GM19043 (cell line): Measurements from ENCODE around the gene B4GALNT1.
"Not testable (repeated sequence)": the region's sequence is repeated elsewhere in the genome, so short reads cannot be mapped to it uniquely, and the experiment has no call there.

Source experiments
- ATAC-seq: cut with Tn5 transposase; IDR thresholded peaks from one replicate; pipeline ENCODE4 v1.9.1; 2021; ENCODE audit warnings: low read depth; ENCODE audit not compliant: unreplicated experiment

The B4GALNT1 gene

DNA sequence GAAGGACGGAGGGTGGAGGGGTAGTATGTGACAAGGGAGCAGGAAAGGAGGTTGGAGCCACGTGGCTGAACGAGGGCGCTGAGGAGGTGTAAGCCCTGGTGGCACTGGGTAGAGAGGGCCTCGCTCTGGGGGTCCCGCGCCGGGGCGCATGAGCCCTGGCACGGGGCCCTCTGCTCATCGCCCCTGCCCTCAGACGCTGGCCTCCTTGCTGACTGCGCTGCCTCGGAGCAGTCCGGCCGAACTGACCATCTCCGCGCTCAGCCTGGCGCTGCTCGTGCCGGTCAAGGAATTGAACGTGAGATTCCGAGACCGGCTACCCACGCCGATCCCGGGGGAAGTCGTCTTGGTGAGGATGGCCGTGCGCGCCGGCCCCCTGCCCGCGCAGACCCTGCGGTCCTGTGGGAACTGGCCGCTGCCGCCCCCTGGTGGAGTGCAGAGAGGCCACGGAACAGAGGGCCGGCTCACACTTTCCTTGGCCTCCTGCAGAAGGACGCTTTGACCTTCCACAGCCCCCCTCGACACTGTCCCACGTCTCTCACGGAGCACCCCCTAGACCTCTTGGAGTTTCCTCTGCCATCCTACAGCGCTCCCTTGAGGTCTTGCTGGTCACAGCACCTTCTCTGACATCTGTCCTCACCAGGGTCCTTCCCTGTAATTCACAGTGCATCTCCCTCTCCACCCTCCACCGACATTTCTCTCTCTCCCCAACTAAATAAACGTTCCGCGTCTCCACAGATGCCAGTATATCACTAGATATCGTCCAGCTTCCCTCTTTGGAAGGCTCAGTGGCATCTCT is 11.3 kb downstream of the B4GALNT1 start:
- peak; percentile 62 for ATAC-seq

DNA sequence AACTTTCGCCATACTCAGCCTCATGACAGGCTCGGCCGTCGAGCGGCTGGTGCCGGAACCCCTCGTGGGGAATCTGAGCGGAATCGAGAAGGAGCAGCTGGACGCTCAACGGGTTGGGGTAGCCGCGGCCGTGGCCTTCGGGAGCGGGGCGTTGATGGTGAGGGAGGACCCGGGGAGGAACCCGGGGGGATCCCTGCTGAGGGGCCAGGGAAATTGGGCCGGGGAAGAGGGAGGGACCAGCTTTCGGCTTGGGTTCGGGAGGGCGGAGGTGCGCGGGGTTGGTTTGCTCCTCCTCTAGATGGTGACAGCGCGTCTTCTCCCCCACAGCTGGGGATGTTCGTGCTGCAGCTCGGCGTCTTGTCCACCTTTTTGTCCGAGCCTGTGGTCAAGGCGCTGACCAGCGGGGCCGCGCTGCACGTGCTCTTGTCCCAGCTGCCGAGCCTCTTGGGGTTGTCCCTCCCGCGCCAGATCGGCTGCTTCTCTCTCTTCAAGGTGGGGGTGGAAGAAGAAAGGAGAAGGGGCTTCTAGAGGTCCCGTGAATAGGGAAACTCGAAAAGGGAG is 12.0 kb downstream of the B4GALNT1 start:
- no peak for ATAC-seq

DNA sequence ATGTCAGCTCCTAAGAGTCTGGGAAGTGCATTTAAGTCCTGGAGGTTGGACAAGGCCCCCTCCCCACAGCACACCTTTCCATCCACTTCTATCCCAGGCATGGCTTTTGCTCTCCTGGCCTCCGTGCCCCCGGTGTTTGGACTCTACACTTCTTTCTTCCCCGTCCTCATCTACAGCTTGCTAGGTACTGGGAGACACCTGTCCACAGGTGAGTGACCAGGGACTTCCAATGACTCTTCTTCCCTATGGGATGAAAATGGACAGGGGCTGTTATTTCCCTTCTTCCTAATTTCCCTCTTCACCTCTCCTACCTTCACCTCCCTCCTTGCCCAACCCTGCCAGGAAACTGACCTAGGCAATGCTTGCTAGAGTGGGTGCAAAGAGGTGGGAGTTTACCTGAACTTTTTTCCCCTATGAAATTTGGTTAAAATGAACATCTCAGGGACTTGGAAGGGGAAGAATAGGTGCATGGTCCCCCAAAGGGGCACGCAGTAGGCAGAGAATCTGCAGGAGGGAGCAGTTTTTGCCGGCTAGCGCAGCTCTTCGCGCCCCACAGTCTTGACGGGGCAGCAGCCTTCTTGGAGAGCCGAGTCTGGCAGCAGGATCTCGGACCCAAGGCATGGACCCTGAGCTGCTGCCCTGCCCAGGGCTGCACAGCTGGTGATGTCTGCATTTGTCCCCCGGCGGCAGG is 12.6 kb downstream of the B4GALNT1 start:
- ATAC-seq, result no peak

GRCh38 chr12:57619434-57620244 is 13.4 kb downstream of the B4GALNT1 start:
- ATAC-seq, result no peak

DNA sequence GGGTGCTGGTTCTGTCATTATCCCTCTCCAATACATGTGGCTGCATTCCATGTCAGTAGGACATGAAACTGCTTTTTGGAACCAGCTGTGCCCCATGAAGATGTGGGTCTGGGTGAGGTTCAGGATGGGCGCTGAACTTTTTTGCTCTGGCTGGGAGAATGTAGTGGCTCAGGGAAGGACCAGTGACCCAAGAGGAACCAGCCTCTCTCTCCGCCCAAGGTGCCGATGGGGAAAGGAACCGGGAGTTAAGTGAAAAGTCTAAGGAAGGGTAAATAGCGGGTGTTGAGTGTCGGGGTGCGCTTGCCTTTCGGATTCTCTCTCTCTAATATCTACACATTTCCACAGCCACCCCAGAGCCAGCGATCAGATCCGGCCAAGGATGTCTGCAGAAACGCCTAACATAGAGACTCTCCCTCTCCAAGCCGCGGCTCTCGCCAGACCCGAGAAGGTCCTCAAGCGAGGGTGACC is 14.0 kb downstream of the B4GALNT1 start:
- no peak for ATAC-seq

- ATAC-seq, result not testable (repeated sequence)
Observed at GRCh38 chr12:57618431-57618830, 14.6 kb downstream of the B4GALNT1 start.

DNA sequence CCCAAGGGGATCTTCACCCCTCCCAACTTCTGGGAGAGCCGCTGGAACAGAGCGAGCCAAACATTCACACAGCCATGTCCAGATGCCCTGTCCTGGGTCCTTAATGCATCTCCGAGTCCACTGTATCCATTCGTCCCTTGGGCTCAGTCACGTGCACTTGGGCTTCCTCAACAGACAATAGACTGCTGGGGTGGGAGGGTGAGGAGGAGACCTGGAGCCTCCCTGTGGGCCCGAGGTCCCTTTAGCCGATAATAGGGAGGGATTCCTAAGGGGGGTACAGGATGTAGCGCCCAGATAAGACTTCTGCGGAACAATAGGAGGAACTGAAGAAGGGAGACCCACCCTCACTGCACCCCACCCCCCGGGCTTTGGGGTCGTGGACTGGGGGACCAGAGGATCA is 15.1 kb downstream of the B4GALNT1 start:
- no peak for ATAC-seq

- ATAC-seq, result no peak
Observed at GRCh38 chr12:57616383-57617101, 16.5 kb downstream of the B4GALNT1 start.

DNA sequence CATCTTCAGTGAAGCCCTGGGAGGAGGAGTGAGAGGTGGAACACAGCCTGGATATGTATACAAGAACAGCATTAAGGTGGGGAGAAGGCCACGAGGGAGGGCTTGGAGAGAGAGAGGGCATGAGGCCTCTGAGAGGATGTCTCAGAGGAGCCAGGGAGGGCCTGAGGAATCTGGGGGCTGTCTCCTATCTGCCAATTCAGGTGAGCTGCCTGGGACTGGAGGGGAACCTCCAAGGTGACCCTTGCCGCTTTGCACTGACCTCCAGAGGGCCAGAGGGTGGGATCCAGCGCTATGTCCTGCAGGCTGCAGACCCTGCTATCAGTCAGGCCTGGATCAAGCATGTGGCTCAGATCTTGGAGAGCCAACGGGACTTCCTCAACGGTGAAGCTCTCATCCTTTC is 17.4 kb downstream of the B4GALNT1 start:
- ATAC-seq, result no peak

- no peak for ATAC-seq
Observed at GRCh38 chr12:57614948-57615500, 18.0 kb downstream of the B4GALNT1 start.

DNA sequence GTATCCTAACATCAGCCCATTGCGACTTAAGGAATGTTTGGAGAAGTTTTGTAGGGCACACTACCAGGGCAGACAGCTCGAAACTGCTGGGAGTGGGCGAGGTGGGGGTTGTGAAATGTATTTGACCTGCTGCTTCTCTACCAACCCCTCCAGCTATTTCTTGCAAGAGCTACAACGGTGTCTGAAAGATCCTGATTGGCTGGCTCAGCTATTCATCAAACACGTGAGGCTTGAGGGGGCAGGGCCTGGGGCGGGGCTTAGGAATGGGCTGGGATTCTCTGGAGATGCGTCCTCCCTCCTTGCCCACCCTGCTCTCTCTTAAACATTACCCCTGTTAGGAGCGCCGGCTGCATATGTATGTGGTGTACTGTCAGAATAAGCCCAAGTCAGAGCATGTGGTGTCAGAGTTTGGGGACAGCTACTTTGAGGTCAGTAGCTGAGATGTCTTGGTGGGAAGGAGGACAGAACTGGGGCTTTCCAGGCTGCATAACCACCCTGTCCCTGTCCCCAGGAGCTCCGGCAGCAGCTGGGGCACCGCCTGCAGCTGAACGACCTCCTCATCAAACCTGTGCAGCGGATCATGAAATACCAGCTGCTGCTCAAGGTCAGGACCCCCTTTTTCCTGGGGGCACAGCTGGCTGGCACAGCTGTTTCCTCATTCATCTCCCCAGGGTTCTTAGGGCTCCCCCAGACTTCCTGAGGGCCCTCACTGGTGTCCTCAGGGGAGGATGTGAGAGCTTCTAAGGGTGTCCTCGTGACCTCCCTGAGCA is 18.6 kb downstream of the B4GALNT1 start:
- ATAC-seq, result no peak

DNA sequence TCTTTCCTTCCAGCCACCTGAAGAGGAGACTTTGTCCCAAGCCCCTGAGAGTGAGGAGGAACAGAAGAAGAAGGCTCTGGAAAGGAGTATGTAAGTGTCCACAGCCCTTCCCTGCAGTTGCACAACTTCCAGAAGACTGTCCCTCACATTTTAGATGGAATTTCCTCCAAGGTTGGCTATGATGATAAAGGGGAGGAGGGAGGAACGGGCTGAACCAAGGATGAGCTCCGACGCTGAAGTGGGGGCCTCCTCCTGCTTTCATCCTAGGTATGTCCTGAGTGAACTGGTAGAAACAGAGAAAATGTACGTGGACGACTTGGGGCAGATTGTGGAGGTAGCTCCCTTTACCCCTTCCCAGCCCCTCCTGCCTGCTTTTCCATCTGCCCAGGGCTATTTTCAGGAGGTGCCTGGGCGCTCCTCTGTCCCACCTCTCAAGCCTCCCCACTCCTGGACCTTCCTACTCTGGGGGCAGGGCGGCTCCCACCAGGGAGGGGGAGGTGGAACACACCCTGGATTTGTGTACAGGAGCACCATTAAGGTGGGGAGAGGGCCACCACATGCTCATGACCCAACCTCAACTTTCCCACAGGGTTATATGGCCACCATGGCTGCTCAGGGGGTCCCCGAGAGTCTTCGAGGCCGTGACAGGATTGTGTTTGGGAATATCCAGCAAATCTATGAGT is 19.4 kb downstream of the B4GALNT1 start:
- ATAC-seq, result no peak

DNA sequence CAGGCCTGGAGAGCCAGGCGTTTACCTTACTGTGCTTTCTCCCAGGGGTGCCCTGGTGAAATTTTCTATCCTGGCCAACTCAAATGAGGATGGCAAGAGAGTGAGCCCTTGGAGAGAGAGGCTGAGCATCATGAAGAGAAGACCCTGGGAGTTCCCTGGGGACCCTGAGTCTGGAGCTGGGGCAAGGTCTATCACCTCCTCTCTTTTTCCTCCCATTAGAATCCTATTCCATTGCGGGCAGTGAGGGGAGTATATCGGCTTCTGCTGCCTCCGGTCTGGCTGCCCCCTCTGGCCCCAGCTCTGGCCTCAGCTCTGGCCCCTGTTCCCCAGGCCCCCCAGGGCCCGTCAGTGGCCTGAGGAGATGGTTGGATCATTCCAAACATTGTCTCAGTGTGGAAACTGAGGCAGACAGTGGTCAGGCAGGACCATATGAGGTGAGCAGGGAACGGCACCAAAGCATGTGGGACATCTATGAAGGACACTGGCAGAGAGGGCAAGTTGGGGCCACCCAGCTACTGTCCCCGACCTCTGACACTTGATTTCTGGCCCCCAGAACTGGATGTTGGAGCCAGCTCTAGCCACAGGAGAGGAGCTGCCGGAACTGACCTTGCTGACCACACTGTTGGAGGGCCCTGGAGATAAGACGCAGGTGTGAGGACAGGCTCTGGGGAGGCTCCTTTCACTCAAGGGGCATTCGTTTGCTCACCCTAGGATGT is 20.1 kb downstream of the B4GALNT1 start:
- ATAC-seq, result no peak

- ATAC-seq, result no peak
Observed at GRCh38 chr12:57611827-57612710, 20.9 kb downstream of the B4GALNT1 start.

GRCh38 chr12:57611108-57611826 is 21.7 kb downstream of the B4GALNT1 start, which contains the start of gene ARHGEF25:
Gene ARHGEF25, plus strand, starts transcription at chr12:57611435. Its CDS starts 460 bp downstream, at chr12:57611895.
- ATAC-seq, result peak; percentile 45

- ATAC-seq, result no peak
Observed at GRCh38 chr12:57610554-57611107, 22.4 kb downstream of the B4GALNT1 start.
